SK-N-SH treated with all-trans-retinoic acid at 6 μM for 48 hours (cell line): Measurements from ENCODE around the gene JAML.

Experiments
- ARNTL ChIP-seq: fragments of 450-650 bp; formaldehyde crosslinking; IDR thresholded peaks from 2 replicates; pipeline ENCODE4 v1.5.0; 2020; ENCODE audit warnings: low read depth, mild to moderate bottlenecking, moderate library complexity, borderline replicate concordance
- ESRRG ChIP-seq: fragments of 250-450 bp; sonication (Bioruptor Pico); IDR thresholded peaks from 2 replicates; pipeline ENCODE4 v1.6.1; 2021; ENCODE audit warnings: mild to moderate bottlenecking
- OSR1 ChIP-seq: fragments of 250-450 bp; sonication (Bioruptor Pico); IDR thresholded peaks from 2 replicates; pipeline ENCODE4 v1.8.0; 2022; ENCODE audit warnings: moderate library complexity, mild to moderate bottlenecking, inconsistent platforms
- RARB ChIP-seq: fragments of 250-450 bp; sonication (Bioruptor Pico); IDR thresholded peaks from 2 replicates; pipeline ENCODE4 v1.8.0; 2021; ENCODE audit warnings: mild to moderate bottlenecking, moderate library complexity
- TCF4 ChIP-seq: fragments of 250-450 bp; sonication (Bioruptor Pico); IDR thresholded peaks from 2 replicates; pipeline ENCODE4 v1.8.0; 2021; ENCODE audit warnings: mild to moderate bottlenecking, moderate library complexity, borderline replicate concordance

- TF ChIP-seq ARNTL (CRISPR knock-in tag) (no peak), OSR1 (CRISPR knock-in tag) (no peak), TCF4 (no peak), RARB (CRISPR knock-in tag) (no peak), ESRRG (CRISPR knock-in tag) (no peak)
Measured at GRCh38 chr11:118227865-118228785, 3.3 kb upstream of the JAML start.
